K562 (cell line): Measurements from ENCODE around the gene HCRTR1. TPM values are rescaled to one million over a fixed set of nuclear protein-coding genes. Genes with fewer than 3 reads are reported as not detected.

Source experiments
- ATAC-seq: fragments of 200-7000 bp; cut with Tn5 transposase; 3 replicates; pipeline ENCODE4 v1.9.1; 2020; ENCODE audit warnings: moderate library complexity
- BruUV-seq: library from RNA; stranded (reverse); fragments of 400-500 nt; replicated peaks from 2 replicates; lab custom pipeline; 2021; lab: Mats Ljungman, UMichigan
- CTCF ChIA-PET: fragments of 300-600 bp; formaldehyde crosslinking; extraction: SDS; loops from one replicate; lab custom pipeline; 2021; ENCODE audit warnings: low intra/inter-chr PET ratio; lab: Yijun Ruan, JAX
- POLR2A ChIA-PET: fragments of 300-600, 350-650 bp; sonication (Branson Sonifier 250); formaldehyde crosslinking; extraction: SDS; loops from one replicate; lab custom pipeline; 2021; ENCODE audit warnings: antibody characterized with exemption, inconsistent platforms; lab: Yijun Ruan, JAX
- DNase-seq, 4 experiments: peaks; one replicate each; pipeline versions ENCODE4 v3.0.0 to v3.0.0-alpha.2; 2011 to 2018; ENCODE audit warnings: low spot score in 3 of 4, mixed read lengths in 3 of 4; ENCODE audit errors: extremely low read depth in 1 of 4
- FAIRE-seq: peaks from 2 replicates; lab custom pipeline; 2011; peaks lifted over from hg19 to GRCh38; lab: Jason Lieb, UNC
- H2AFZ ChIP-seq: 2 replicates; pipeline ENCODE4 v1.6.0; 2011; ENCODE audit warnings: low read depth, low read length, control low read depth, inconsistent platforms
- H3K27ac ChIP-seq: fragments of 200-600 bp; 3 replicates; pipeline ENCODE4 v1.8.0; 2011; ENCODE audit warnings: low read depth, mild to moderate bottlenecking, control low read depth, inconsistent platforms, low read length, moderate library complexity, mixed read lengths; ENCODE audit errors: extremely low read depth
- H3K27me3 ChIP-seq, 2 experiments: fragments of 300-600 bp in 1 of 2; 2 replicates in 1 of 2; 3 replicates in 1 of 2; pipeline versions ENCODE4 v1.6.0 to v1.8.0; 2011; ENCODE audit warnings: inconsistent platforms in 2 of 2, low read length in 2 of 2, mild to moderate bottlenecking in 1 of 2, mixed read lengths in 1 of 2, moderate library complexity in 1 of 2; ENCODE audit not compliant: control insufficient read depth in 2 of 2, insufficient read depth in 2 of 2
- H3K36me3 ChIP-seq: fragments of 300-600 bp; 3 replicates; pipeline ENCODE4 v1.8.0; 2011; ENCODE audit warnings: mild to moderate bottlenecking, low read length, inconsistent platforms; ENCODE audit not compliant: control insufficient read depth, insufficient read depth
- H3K4me1 ChIP-seq, 2 experiments: fragments of 200-600 bp in 1 of 2; replicated peaks in 1 of 2; 2 replicates in 1 of 2; 3 replicates in 1 of 2; pipeline versions ENCODE4 v1.5.1 to v1.8.0; 2011; ENCODE audit warnings: inconsistent platforms in 2 of 2, low read length in 2 of 2, mild to moderate bottlenecking in 1 of 2, mixed read lengths in 1 of 2, moderate library complexity in 1 of 2; ENCODE audit not compliant: control insufficient read depth in 2 of 2, insufficient read depth in 2 of 2
- H3K4me2 ChIP-seq: 2 replicates; pipeline ENCODE4 v1.6.1; 2011; ENCODE audit warnings: low read length, control low read depth, inconsistent platforms, mixed read lengths; ENCODE audit not compliant: insufficient read depth
- H3K4me3 ChIP-seq: fragments of 200-600 bp; sonication (generic), shearing (Covaris generic); 2 replicates; pipeline ENCODE4 v1.5.1; 2016; ENCODE audit warnings: control low read depth, inconsistent platforms
- H3K79me2 ChIP-seq: fragments of 200-600 bp; 3 replicates; pipeline ENCODE4 v1.8.0; 2011; ENCODE audit warnings: low read length, inconsistent platforms; ENCODE audit not compliant: control insufficient read depth, insufficient read depth
- H3K9ac ChIP-seq, 2 experiments: 2 replicates each; pipeline versions ENCODE4 v1.6.0 to v1.6.1; 2011; ENCODE audit warnings: low read depth in 2 of 2, low read length in 2 of 2, control low read depth in 1 of 2, inconsistent platforms in 1 of 2, mild to moderate bottlenecking in 1 of 2, mixed read lengths in 1 of 2; ENCODE audit not compliant: insufficient read depth in 1 of 2
- H3K9me1 ChIP-seq: one replicate; pipeline ENCODE4 v1.6.0; 2011; ENCODE audit warnings: inconsistent platforms, mild to moderate bottlenecking, low read length, moderate library complexity; ENCODE audit not compliant: control insufficient read depth, insufficient read depth
- H3K9me3 ChIP-seq: replicated peaks from 2 replicates; pipeline ENCODE4 v1.5.1; 2011; ENCODE audit warnings: low read depth, low read length, inconsistent platforms; ENCODE audit not compliant: control insufficient read depth, insufficient read depth
- H4K20me1 ChIP-seq: replicated peaks from 2 replicates; pipeline ENCODE4 v1.6.1; 2011; ENCODE audit warnings: low read length, inconsistent platforms, mixed read lengths; ENCODE audit not compliant: control insufficient read depth, insufficient read depth
- BCOR ChIP-seq: fragments of 450-650 bp; IDR thresholded peaks from 2 replicates; pipeline ENCODE4 v1.6.1; 2016
- CBFA2T3 ChIP-seq: fragments of 450-650 bp; IDR thresholded peaks from 2 replicates; pipeline ENCODE4 v1.6.1; 2017
- CEBPB ChIP-seq: fragments of 450-650 bp; IDR thresholded peaks from 2 replicates; pipeline ENCODE4 v1.6.1; 2016; ENCODE audit warnings: missing genetic modification characterization, missing compliant biosample characterization
- CHD1 ChIP-seq: fragments of 200-600 bp; sonication (generic); IDR thresholded peaks from one replicate; pipeline ENCODE4 v1.6.1; 2012; ENCODE audit warnings: mild to moderate bottlenecking, moderate library complexity, low read length, inconsistent platforms
- HMG20B ChIP-seq: fragments of 250-450 bp; sonication (Bioruptor Pico); IDR thresholded peaks from 2 replicates; pipeline ENCODE4 v1.5.0; 2021; ENCODE audit warnings: mild to moderate bottlenecking
- HNRNPLL ChIP-seq: fragments of 200-400 bp; formaldehyde crosslinking; IDR thresholded peaks from 2 replicates; pipeline ENCODE4 v1.6.1; 2017; ENCODE audit warnings: low read length, low read depth, mild to moderate bottlenecking; ENCODE audit not compliant: poor library complexity, severe bottlenecking
- HSF4 ChIP-seq: fragments of 250-450 bp; sonication (Bioruptor Pico); IDR thresholded peaks from 2 replicates; pipeline ENCODE4 v2.1.2; 2022; ENCODE audit warnings: mild to moderate bottlenecking, moderate library complexity, borderline replicate concordance
- NFE2 ChIP-seq: IDR thresholded peaks from 2 replicates; pipeline ENCODE4 v1.6.1; 2014; ENCODE audit warnings: antibody characterized with exemption, low read depth
- PTTG1 ChIP-seq: fragments of 450-650 bp; IDR thresholded peaks from 2 replicates; pipeline ENCODE4 v1.6.1; 2016; ENCODE audit warnings: low read depth, mild to moderate bottlenecking, missing genetic modification characterization, missing compliant biosample characterization
- RAD51 ChIP-seq: fragments of 450-650 bp; IDR thresholded peaks from 2 replicates; pipeline ENCODE4 v1.7.1; 2016; ENCODE audit warnings: low read depth, mild to moderate bottlenecking, borderline replicate concordance
- SAFB2 ChIP-seq: fragments of 200-400 bp; formaldehyde crosslinking; IDR thresholded peaks from 2 replicates; pipeline ENCODE4 v1.6.1; 2018; ENCODE audit warnings: borderline replicate concordance, low read length, low read depth, moderate library complexity; ENCODE audit not compliant: severe bottlenecking
- ZFPM2 ChIP-seq: fragments of 250-450 bp; sonication (Bioruptor Pico); IDR thresholded peaks from 2 replicates; pipeline ENCODE4 v1.5.1; 2022; ENCODE audit warnings: mild to moderate bottlenecking
- ZNF175 ChIP-seq: fragments of 200-800 bp; sonication (Bioruptor generic); IDR thresholded peaks from 2 replicates; pipeline ENCODE4 v1.6.1; 2016; ENCODE audit warnings: low read depth, mild to moderate bottlenecking, missing genetic modification characterization, missing compliant biosample characterization
- WGBS: fragments of 100-300 bp; shearing (Covaris generic); methylation state at CpG from one replicate; pipeline ENCODE4 v1.1.6; 2016; ENCODE audit warnings: low coverage, mixed read lengths; ENCODE audit not compliant: insufficient coverage; ENCODE audit errors: missing lambda C conversion rate; 5-methylcytosine and 5-hydroxymethylcytosine counted together
- in situ Hi-C: fragments of 300-500 bp; cut with MboI; formaldehyde crosslinking; loops from 4 replicates; pipeline ENCODE4 v1.15.0; 2018; ENCODE audit warnings: inconsistent platforms, mixed read lengths
- intact Hi-C: fragments of 100-400 bp; cut with micrococcal nuclease; formaldehyde crosslinking; loops from 2 replicates; pipeline ENCODE4 v1.14.2; 2022
- polyA plus RNA-seq, 8 experiments: library from polyadenylated mRNA; depleted of rRNA in 4 of 8; stranded (reverse) in 5 of 8; unstranded in 3 of 8; fragments of >200 nt; fragmentation: Nextera tagmentation in 2 of 8; fragmentation: Illumina TruSeq in 1 of 8; extraction: Ambion mirVana in 2 of 8; extraction: Trizol in 1 of 8; gene quantifications; 2 replicates each; pipeline versions ENCODE4 v1.2.1 to v1.2.3, GENCODE V29; 2011 to 2014; ENCODE audit warnings: inconsistent platforms in 1 of 8, missing spikeins in 1 of 8
- total RNA-seq, 7 experiments: library from RNA; depleted of rRNA in 6 of 7; stranded (reverse); fragments of >200 nt in 6 of 7; fragmentation: Illumina TruSeq in 2 of 7; extraction: Trizol in 2 of 7; gene quantifications; 2 replicates each; pipeline versions ENCODE4 v1.2.1 to v1.2.3, GENCODE V29; 2011 to 2021; ENCODE audit warnings: low replicate concordance in 1 of 7
- TF ChIP-seq, protein P1 (sequence below): IDR thresholded peaks from 3 replicates; pipeline ENCODE4 v1.6.1; 2011; ENCODE audit warnings: borderline replicate concordance, mild to moderate bottlenecking, moderate library complexity; ENCODE audit not compliant: insufficient read length; ENCODE audit errors: extremely low read depth
- TF ChIP-seq, protein P2 (sequence below), 3 experiments: fragments of 200-800 bp in 1 of 3; fragments of 250-450 bp in 1 of 3; fragments of 450-650 bp in 1 of 3; sonication (Bioruptor Pico) in 1 of 3; sonication (Bioruptor generic) in 1 of 3; formaldehyde crosslinking in 1 of 3; IDR thresholded peaks; 2 replicates each; pipeline versions ENCODE4 v1.6.1 to v1.8.0; 2016 to 2022; ENCODE audit warnings: mild to moderate bottlenecking in 2 of 3, missing genetic modification characterization in 2 of 3, missing compliant biosample characterization in 1 of 3, moderate library complexity in 1 of 3

HCRTR1 gene
- total and polyA plus RNA-seq, 9 of the 15 experiments (the other 6 are each of a cell fraction or from before 2014, with no cell fraction given) = not detected

DNA sequence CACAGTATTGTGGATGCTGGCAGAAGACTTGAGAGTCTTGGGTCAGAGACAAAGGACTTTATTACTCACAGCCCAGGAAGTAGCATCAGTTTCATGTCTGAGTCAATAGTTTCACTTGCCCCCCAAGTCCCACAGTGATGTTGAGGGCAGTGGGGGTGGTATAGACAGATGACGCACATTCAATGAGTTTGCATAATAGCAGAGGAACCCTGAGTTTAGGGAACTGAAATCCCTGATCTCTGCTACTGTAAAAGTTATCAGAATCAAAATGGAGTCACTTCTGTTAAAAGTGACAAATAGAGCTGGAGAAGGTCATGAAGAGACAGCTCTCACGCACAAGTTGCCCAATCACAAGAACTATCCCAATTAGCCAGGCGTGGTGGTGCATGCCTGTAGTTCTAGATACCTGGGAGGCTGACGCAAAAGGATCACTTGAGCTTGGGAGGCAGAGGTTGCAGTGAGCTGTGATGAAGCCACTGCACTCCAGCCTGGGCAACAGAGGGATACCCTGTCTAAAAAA is 11.5 kb upstream of the HCRTR1 start:
- 3% methylated on average over 4 of the region's 4 CpGs for WGBS
- no peaks in the 10 kb centered on the region for H3K9me1 ChIP-seq
- no peak overlapping the region for H3K4me3 ChIP-seq
- ATAC-seq = no peak
- intact Hi-C loops = no loop called here
- H3K4me1 ChIP-seq = no peaks in the 10 kb centered on the region
- H3K79me2 ChIP-seq = no peaks in the 10 kb centered on the region
- ChIA-PET POLR2A (interaction anchor here (0.6 kb wide), 1 partner anchor 56 kb away, joined by 3 read pairs; no protein-coding TSS in a partner anchor), CTCF (no interaction called here)
- no TSS peak for BruUV-seq
- no peak overlapping the region for H2AFZ ChIP-seq
- in situ Hi-C loops = no loop called here
- no peak overlapping the region for H3K9ac ChIP-seq
- H3K27me3 ChIP-seq = peaks cover 23 to 25% of the 10 kb centered on the region in 2 experiments
- no peak overlapping the region for H3K27ac ChIP-seq
- no peak overlapping the region for H3K4me2 ChIP-seq
- no peak for FAIRE-seq
- peak in 1 of 4 experiments; percentile 17 for DNase-seq
- H3K9me3 ChIP-seq = no peaks in the 10 kb centered on the region
- no peaks in the 10 kb centered on the region for H4K20me1 ChIP-seq
- no peaks in the 10 kb centered on the region for H3K36me3 ChIP-seq
- TF ChIP-seq HSF4 (no peak), HMG20B (CRISPR knock-in tag) (no peak), CEBPB (tag) (0 out of 2 replicates have a peak, but pooled peaks have one; percentile 10), BCOR (no peak), NFE2 (peak; percentile 54; the same call in 1 of the 2 replicates), ZFPM2 (CRISPR knock-in tag) (no peak), RAD51 (no peak), PTTG1 (no peak), CBFA2T3 (peak; percentile 39), HNRNPLL (no peak), SAFB2 (no peak), CHD1 (no peak), ZNF175 (CRISPR knock-in tag) (0 out of 2 replicates have a peak, but pooled peaks have one; percentile 35)
- TF ChIP-seq, protein P1, sequence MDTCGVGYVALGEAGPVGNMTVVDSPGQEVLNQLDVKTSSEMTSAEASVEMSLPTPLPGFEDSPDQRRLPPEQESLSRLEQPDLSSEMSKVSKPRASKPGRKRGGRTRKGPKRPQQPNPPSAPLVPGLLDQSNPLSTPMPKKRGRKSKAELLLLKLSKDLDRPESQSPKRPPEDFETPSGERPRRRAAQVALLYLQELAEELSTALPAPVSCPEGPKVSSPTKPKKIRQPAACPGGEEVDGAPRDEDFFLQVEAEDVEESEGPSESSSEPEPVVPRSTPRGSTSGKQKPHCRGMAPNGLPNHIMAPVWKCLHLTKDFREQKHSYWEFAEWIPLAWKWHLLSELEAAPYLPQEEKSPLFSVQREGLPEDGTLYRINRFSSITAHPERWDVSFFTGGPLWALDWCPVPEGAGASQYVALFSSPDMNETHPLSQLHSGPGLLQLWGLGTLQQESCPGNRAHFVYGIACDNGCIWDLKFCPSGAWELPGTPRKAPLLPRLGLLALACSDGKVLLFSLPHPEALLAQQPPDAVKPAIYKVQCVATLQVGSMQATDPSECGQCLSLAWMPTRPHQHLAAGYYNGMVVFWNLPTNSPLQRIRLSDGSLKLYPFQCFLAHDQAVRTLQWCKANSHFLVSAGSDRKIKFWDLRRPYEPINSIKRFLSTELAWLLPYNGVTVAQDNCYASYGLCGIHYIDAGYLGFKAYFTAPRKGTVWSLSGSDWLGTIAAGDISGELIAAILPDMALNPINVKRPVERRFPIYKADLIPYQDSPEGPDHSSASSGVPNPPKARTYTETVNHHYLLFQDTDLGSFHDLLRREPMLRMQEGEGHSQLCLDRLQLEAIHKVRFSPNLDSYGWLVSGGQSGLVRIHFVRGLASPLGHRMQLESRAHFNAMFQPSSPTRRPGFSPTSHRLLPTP = no peak
- TF ChIP-seq, protein P2, sequence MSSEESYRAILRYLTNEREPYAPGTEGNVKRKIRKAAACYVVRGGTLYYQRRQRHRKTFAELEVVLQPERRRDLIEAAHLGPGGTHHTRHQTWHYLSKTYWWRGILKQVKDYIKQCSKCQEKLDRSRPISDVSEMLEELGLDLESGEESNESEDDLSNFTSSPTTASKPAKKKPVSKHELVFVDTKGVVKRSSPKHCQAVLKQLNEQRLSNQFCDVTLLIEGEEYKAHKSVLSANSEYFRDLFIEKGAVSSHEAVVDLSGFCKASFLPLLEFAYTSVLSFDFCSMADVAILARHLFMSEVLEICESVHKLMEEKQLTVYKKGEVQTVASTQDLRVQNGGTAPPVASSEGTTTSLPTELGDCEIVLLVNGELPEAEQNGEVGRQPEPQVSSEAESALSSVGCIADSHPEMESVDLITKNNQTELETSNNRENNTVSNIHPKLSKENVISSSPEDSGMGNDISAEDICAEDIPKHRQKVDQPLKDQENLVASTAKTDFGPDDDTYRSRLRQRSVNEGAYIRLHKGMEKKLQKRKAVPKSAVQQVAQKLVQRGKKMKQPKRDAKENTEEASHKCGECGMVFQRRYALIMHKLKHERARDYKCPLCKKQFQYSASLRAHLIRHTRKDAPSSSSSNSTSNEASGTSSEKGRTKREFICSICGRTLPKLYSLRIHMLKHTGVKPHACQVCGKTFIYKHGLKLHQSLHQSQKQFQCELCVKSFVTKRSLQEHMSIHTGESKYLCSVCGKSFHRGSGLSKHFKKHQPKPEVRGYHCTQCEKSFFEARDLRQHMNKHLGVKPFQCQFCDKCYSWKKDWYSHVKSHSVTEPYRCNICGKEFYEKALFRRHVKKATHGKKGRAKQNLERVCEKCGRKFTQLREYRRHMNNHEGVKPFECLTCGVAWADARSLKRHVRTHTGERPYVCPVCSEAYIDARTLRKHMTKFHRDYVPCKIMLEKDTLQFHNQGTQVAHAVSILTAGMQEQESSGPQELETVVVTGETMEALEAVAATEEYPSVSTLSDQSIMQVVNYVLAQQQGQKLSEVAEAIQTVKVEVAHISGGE (CRISPR knock-in tag; IDR thresholded peaks at IDR 0.05) = no peak
